ENCODE measurements around the gene AGBL3. TPM values are rescaled to one million over a fixed set of nuclear protein-coding genes. Genes with fewer than 3 reads are reported as not detected.
A peak's percentile ranks its signal among the peaks of the same experiment; 100 is the strongest.
"Not testable (repeated sequence)": the region's sequence is repeated elsewhere in the genome, so short reads cannot be mapped to it uniquely, and the experiment has no call there.

AGBL3 gene
- polyA plus RNA-seq, 1 donor from 2014 or later, result 1.3 TPM

DNA sequence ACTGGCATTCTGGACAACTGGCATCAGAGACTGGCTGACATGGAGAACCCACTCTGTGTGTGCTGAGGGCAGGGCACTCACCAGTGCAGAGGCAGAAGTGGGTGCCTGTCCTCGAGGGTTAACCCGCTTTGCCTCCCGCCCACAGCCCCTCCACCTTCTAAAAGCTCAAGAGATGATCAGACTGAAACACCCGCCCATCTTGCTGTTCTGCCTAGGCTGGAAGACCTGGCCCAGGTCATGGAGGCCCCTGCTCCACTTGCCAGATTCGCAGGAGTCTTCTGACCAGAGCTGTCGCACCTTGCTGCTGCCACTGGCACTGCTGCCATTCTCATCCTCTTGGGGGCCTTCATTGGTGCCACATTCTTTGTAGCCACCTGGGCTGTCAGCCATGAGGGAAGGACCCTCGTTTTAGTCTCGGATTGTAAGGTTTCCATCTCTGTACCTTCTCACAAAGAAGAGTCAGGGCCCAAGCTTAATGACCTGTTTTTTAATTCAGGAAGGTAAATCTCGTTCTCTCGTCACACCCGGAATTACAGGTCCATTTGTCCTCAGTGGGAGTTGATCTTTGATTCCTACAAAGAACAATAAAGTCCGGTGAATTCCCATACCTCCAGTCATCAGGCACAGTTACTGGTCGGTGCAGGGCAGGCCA, 182.3 kb downstream of the AGBL3 start:
- peak overlapping the region; percentile 79 to 99 (median 80) for H3K27ac Mint-ChIP-seq
- peak overlapping the region; percentile 83 to 98 (median 91) for H3K4me3 Mint-ChIP-seq
- no peaks in the 10 kb centered on the region for H3K36me3 Mint-ChIP-seq
- no peaks in the 10 kb centered on the region for H3K27me3 Mint-ChIP-seq
- H3K9me3 Mint-ChIP-seq, result no peaks in the 10 kb centered on the region
- H3K4me1 Mint-ChIP-seq, result peaks cover 36 to 40% (median 36%) of the 10 kb centered on the region in 3 donors

DNA sequence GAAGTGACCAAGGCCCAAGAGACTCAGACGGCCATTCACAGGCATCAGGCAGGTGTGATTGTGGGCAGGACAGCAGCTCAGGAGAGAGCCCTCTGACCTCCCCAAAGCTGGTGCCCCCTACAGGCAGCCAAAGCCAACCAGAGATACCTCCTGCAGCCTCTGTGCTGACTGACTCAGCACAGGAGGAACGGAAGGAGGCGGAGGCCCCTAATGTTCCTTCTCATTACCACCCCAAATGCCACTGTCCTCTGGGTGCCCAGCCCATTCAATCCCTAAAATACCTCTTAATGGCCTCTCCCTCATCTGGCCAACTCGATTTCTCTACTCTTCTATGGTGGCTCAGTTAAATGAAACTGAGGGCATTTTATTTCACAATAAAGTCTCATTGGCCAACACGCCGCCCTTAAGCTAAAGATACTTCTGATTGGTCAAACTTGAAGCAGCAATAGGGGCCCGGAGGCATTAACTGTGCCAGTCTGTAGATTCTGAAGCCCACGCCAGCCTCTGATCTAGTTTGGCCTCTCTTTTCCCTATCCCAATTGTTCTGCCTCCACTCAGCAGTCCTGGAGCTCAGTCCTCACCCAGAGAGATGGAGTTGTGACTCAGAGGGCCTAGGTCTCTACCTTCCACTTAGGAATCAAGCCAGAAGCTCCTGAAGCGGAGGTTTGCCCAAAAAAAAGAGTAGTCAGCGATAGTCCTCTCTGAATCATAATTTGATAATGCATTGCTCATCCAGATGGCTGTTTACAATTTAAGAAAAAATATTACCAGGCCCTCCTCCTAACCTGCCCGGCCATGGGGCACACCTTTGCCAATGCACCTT, 183.0 kb downstream of the AGBL3 start:
- no peaks in the 10 kb centered on the region for H3K36me3 Mint-ChIP-seq
- no peaks in the 10 kb centered on the region for H3K27me3 Mint-ChIP-seq

DNA sequence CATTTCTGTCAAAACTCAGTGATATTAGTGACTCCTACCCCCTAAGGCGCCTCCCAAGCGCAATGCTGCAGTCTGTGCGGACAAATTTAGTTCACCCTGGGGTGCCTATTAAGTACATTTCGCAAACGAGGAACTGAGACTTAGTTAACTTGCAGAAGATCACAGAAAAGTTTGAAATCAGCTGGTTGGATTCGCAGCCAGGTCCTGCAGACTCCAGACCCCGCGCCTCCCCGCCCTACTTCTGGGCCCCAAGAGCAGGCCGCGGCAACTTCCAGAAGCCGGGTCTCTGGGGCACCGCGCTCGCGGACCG, 183.6 kb downstream of the AGBL3 start:
- H3K9me3 Mint-ChIP-seq, result peaks cover 0 to 2% (median 0%) of the 10 kb centered on the region in 3 donors
- no peaks in the 10 kb centered on the region for H3K27me3 Mint-ChIP-seq
- peak overlapping the region; percentile 79 to 99 (median 80) for H3K27ac Mint-ChIP-seq
- H3K36me3 Mint-ChIP-seq, result no peaks in the 10 kb centered on the region
- H3K4me1 Mint-ChIP-seq, result peaks cover 30 to 37% (median 36%) of the 10 kb centered on the region in 3 donors
- H3K4me3 Mint-ChIP-seq, result peak overlapping the region; percentile 83 to 98 (median 91)

More for the DNA sequence above, 183.0 kb downstream of the AGBL3 start:
- Mint-ChIP-seq H3K27ac (peak overlapping the region; percentile 79 to 99 (median 80)), H3K9me3 (no peaks in the 10 kb centered on the region), H3K4me1 (peaks cover 30 to 37% (median 36%) of the 10 kb centered on the region in 3 donors), H3K4me3 (peak overlapping the region; percentile 83 to 98 (median 91))

DNA sequence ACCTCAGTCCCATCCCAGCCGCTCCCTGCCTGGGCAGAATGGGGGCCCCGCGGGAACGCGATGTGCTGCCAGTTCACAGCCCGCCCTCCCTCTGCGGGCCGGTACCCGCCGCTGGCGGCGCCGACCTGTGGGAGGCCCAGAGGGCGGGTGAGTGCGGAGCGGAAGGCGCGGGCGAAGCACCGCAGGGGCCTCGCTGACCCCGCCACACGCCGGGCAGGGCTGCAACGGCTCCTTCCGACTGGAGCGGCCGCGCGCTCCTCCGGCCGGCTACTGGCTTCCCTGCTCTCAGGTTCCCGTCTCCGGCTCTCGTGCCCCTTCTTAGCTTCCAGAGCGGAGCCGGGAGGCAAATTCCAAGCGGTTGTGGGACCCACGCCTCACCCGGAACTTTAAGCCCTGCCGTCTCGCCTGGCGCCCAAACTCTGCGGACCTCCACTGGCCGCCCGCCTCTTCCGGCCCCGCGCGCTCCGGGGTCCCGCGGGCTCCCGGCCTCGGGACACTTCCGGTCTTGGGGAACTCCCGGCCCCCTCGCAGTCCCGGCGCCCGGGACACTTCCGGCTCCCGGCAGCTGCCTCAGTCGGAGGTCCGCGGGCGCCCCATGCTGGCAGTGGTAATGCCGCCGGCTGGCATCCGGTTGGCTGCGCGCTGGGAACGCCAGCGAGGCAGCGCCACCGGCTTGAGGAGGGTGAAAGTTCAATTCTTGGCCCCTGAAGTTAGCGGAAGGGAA, 184.1 kb downstream of the AGBL3 start, which contains the start of gene CYREN:
Gene CYREN (minus strand): TSS at position 434 of the 724 bp plus-strand sequence. CDS start 1,785 bp downstream, outside the sequence.
- Mint-ChIP-seq H3K27ac (peak within 1 kb of the TSS; percentile 96 to 99 (median 98)), H3K27me3 (no peaks in the 10 kb centered on the region), H3K4me1 (peaks cover 30 to 37% (median 35%) of the 10 kb centered on the region in 3 donors), H3K36me3 (no peaks in the 10 kb centered on the region), H3K9me3 (peaks cover 0 to 2% (median 0%) of the 10 kb centered on the region in 3 donors), H3K4me3 (peak within 1 kb of the TSS; percentile 83 to 98 (median 91))

DNA sequence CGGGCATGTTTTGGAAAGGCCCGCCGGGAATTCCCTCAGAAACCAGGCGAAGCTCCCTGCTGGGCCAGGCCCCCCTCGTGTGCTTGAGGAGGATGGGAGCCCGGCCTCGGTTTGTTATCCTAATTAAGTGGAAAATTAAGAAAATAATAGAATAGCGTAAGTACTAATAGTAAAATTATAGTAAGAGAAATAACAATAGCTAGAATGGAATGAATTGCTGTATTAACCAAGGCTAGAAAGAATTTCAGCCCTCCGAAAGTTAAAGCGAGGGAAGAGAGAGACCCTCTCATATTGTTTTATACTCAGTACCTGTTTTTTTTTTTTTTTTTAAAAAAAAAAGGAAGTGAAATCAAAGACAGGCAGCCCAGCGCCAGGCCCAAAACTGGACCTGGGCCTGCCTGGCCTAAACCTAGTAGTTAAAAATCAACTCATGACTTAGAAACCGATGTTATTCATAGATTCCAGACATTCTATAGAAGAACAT, 184.7 kb downstream of the AGBL3 start:
- H3K9me3 Mint-ChIP-seq, H3K36me3 Mint-ChIP-seq, H3K27me3 Mint-ChIP-seq: not testable (repeated sequence)
- Mint-ChIP-seq H3K4me3 (peak overlapping the region; percentile 83 to 98 (median 88)), H3K4me1 (peaks cover 26 to 37% (median 30%) of the 10 kb centered on the region in 3 donors), H3K27ac (peak overlapping the region; percentile 96 to 99 (median 98))

DNA sequence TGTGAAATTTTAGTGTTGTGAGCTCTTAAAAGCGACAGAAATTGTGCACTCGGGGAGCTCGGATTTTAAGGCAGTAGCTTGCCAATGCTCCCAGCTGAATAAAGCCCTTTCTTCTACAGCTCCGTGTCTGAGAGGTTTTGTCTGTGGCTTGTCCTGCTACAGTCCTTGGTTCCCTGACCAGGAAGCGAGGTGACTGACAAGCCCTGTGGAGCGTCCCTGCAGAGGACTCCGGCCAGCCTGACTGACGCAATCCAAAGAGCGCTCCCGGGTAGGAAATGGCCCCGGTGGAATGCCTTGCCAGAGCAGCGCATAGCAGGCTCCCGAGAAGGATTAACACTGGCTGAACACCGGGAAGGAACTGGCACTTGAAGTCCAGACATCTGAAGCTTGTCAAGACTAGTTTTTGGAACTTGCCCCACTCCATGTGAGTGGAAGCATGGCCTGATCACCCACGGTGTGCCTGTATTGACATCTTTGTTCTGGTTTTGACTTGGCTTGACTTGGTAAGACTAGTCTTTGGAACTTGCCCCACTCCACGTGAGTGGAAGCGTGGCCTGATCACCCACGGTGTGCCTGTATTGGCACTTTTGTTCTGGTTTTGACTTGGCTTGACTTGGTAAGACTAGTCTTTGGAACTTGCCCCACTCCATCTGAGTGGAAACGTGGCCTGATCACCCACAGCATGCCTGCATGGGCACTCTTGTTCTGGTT, 185.4 kb downstream of the AGBL3 start:
- peak overlapping the region; percentile 96 to 99 (median 98) for H3K27ac Mint-ChIP-seq
- not testable (repeated sequence) for H3K36me3 Mint-ChIP-seq, H3K27me3 Mint-ChIP-seq, H3K9me3 Mint-ChIP-seq
- peaks cover 26 to 36% (median 30%) of the 10 kb centered on the region in 3 donors for H3K4me1 Mint-ChIP-seq
- peak overlapping the region; percentile 65 to 98 (median 88) for H3K4me3 Mint-ChIP-seq

DNA sequence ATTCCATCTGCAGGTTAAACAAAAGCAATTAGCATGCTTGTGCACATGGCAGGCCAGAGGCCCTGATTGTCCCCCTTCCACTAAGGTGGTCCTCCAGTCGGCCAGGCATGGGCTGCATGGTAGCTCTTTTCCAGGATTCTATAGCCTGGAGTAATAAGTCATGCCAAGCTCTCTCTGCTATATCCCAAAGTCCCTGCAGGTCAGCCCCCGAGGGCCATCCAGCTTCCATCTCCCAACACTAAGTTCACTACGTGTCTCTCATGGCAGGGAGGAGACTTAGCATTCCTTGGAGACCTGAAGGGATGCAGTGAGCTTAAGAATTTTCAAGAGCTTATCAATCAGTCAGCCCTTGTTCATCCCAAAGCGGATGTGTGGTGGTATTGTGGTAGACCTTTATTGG, 187.6 kb downstream of the AGBL3 start:
- not testable (repeated sequence) for H3K9me3 Mint-ChIP-seq, H3K36me3 Mint-ChIP-seq, H3K27me3 Mint-ChIP-seq
- Mint-ChIP-seq H3K4me1 (peaks cover 15 to 21% (median 20%) of the 10 kb centered on the region in 3 donors), H3K27ac (peak overlapping the region in 1 of 3 donors; percentile 49), H3K4me3 (peak overlapping the region in 2 of 4 donors; percentile 27 to 30)

DNA sequence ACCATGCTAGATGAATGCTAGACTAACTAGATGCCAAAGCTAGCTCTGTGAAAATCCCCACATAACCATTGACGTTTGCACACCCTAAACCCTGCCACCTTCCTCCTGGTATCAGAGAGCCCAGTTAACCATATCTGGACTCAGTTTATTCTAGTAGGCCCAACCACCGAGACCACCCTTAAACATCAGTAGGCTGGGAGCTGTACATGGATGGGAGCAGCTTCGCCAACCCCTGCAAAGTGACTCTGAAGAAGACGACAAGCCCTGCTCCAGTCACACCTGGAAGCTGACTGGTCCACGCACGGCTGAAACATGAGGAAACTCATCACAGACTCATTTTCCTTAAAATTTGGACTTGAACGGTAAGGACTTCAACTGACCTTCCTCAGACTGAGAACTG, 188.6 kb downstream of the AGBL3 start:
- Mint-ChIP-seq H3K27ac (no peak overlapping the region), H3K9me3 (peaks cover 0 to 5% (median under 1%) of the 10 kb centered on the region in 3 donors), H3K4me1 (peaks cover 8 to 11% (median 10%) of the 10 kb centered on the region in 3 donors), H3K36me3 (peaks cover 7% of the 10 kb centered on the region), H3K27me3 (no peaks in the 10 kb centered on the region), H3K4me3 (no peak overlapping the region)

DNA sequence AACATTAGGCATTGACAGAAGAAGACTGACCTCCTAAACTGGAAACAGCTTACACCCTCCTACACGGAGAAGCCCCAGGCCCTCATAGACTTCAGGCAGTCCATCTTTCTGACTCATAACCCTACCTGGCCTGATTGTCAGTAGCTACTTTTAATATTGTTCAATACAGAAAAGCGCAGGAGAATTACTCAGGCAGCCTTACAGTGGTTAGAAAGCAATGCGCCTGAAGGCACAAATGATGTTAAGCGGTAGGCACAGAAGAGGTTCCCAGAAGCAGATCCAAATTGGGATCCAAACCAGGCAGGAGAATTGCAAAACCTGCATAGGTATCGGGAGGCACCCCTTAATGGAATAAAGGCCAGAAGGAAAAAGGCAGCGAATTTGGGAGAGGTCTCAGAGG, 189.6 kb downstream of the AGBL3 start:
- Mint-ChIP-seq H3K36me3 (peaks cover 7% of the 10 kb centered on the region), H3K9me3 (peaks cover 4 to 9% (median 5%) of the 10 kb centered on the region in 3 donors), H3K27me3 (no peaks in the 10 kb centered on the region), H3K4me1 (peaks cover 8 to 11% (median 9%) of the 10 kb centered on the region in 3 donors), H3K27ac (peak overlapping the region in 1 of 3 donors; percentile 40), H3K4me3 (no peak overlapping the region)

DNA sequence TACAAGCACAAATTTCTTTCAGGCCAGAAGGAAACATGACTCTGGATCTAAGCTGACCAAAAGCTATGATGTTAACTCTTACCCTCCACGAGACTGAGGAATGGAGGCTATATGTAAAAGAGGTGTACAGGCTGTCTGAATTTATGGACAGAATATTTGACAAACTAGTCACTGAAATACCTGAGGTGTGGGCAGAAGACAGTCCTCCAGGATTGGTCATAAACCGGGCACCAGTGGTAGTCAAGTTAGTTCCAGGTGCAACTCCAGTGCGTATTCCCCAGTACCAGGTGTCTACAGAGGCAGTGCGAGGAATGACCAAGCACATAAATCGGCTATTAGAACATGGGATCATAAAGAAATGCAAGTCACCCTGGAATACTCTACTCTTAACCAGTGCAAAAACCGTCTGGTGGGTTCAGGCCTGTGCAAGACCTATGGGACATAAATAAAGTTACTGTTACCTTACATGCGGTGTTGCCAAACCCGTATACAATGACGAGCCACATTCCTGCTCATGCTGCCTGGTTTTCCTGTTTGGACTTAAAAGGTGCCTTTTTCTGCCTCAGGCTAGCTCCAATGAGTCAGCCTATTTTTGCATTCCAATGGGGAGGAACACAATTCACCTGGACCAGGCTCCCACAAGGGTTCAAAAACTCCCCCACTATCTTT, 190.9 kb downstream of the AGBL3 start:
- Mint-ChIP-seq H3K4me1 (peaks cover under 1 to 4% (median under 1%) of the 10 kb centered on the region in 3 donors), H3K36me3 (peaks cover 10% of the 10 kb centered on the region)

DNA sequence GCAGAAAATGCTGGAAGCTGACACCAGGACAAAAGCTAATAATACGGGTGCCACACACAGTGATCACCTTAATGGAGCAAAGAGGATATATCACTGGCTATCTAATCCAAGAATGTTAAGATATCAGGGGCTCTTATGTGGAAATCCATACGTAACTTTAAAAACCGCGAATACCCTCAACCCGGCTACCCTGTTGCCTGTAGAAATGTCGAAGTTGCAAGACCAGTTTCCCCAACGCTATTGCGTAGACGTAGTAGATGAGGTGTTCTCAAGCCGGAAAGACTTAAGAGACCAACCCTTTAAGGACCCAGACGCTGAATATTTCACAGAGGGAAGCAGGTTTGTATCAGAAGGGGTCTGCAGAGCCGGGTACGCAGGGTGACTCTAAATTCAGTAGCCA, 192.1 kb downstream of the AGBL3 start:
- Mint-ChIP-seq H3K36me3 (peaks cover 17% of the 10 kb centered on the region), H3K27ac (no peak overlapping the region), H3K4me1 (no peaks in the 10 kb centered on the region), H3K27me3 (no peaks in the 10 kb centered on the region), H3K4me3 (no peak overlapping the region), H3K9me3 (peaks cover 8 to 21% (median 11%) of the 10 kb centered on the region in 3 donors)

More for the DNA sequence above, 190.9 kb downstream of the AGBL3 start:
- Mint-ChIP-seq H3K4me3 (no peak overlapping the region), H3K27me3 (no peaks in the 10 kb centered on the region), H3K9me3 (peaks cover 8 to 19% (median 10%) of the 10 kb centered on the region in 3 donors), H3K27ac (no peak overlapping the region)

DNA sequence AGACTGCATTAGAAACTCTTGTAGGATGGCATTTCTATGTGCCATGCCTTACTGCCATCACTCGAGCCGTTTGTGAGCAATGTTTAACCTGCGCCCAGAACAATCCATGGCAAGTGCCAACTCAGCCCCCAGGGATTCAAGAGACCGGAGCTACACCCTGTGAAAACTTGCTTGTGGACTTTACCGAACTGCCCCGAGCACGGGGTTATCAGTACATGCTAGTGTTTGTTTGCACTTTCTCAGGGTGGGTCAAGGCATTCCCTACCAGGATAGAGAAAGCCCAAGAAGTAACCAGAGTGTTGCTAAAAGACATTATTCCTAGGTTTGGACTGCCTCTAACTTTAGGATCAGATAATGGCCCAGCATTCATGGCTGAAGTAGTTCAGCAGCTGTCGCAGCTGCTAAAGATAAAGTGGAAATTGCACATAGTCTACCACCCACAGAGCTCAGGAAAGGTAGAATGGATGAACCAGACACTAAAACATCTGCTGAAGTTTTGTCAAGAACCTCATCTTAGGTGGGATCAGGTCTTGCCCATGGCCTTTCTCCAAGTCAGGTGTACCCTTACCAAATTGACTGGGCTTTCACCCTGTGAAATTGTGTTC, 193.1 kb downstream of the AGBL3 start:
- peaks cover 22% of the 10 kb centered on the region for H3K36me3 Mint-ChIP-seq
- H3K9me3 Mint-ChIP-seq, result peaks cover 8 to 26% (median 13%) of the 10 kb centered on the region in 3 donors
- H3K27me3 Mint-ChIP-seq, result no peaks in the 10 kb centered on the region
- H3K4me3 Mint-ChIP-seq, result no peak overlapping the region
- H3K4me1 Mint-ChIP-seq, result no peaks in the 10 kb centered on the region
- H3K27ac Mint-ChIP-seq, result no peak overlapping the region

DNA sequence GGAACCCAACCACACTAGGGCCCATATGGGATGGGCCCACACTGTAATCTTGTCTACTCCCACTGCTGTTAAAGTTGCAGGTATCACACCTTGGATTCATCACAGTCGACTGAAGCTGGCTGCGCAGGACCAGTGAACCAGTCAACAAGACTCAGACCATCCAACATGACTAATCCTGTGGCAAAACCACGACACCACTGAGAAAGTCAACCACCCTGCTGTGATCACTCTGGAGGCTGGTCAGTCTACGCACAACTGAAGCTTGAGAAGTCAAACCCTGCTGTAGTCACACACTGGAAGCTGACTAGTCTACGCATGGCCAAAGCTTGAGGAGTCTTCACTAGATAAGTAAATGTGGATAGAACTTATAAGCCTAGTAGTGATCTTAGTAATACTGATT, 193.8 kb downstream of the AGBL3 start:
- H3K4me1 Mint-ChIP-seq, result no peaks in the 10 kb centered on the region
- peaks cover 6 to 26% (median 13%) of the 10 kb centered on the region in 3 donors for H3K9me3 Mint-ChIP-seq
- no peak overlapping the region for H3K4me3 Mint-ChIP-seq
- no peaks in the 10 kb centered on the region for H3K27me3 Mint-ChIP-seq
- H3K27ac Mint-ChIP-seq, result no peak overlapping the region
- H3K36me3 Mint-ChIP-seq, result peaks cover 24% of the 10 kb centered on the region
